ENCODE measurements around the gene FSTL4.

The FSTL4 gene

GRCh38 chr5:133612249-133612860 lies at the start of gene FSTL4:
Gene FSTL4 (minus strand): TSS chr5:133612541.
- DNase-seq (ENCODE audit: insufficient read length, low spot score) = no peak
- FAIRE-seq = no peak

GRCh38 chr5:133661389-133661788 lies 49.0 kb upstream of the FSTL4 start:
- DNase-seq (ENCODE audit: insufficient read length, low spot score) (no peak), FAIRE-seq (no peak)

- no peak for DNase-seq (ENCODE audit: insufficient read length, low spot score)
- no peak for FAIRE-seq
These were observed 46.0 kb upstream of the FSTL4 start for GRCh38 chr5:133658327-133658726.

- DNase-seq (ENCODE audit: insufficient read length, low spot score) (no peak), FAIRE-seq (no peak)
These were observed 44.7 kb upstream of the FSTL4 start for GRCh38 chr5:133657036-133657435.

- FAIRE-seq (no peak), DNase-seq (ENCODE audit: insufficient read length, low spot score) (no peak)
These were observed 43.6 kb upstream of the FSTL4 start for GRCh38 chr5:133655966-133656365.

GRCh38 chr5:133653760-133654049 lies 41.4 kb upstream of the FSTL4 start:
- no peak for FAIRE-seq

GRCh38 chr5:133652951-133653759 lies 40.8 kb upstream of the FSTL4 start:
- FAIRE-seq = no peak
- no peak for DNase-seq (ENCODE audit: insufficient read length, low spot score)

More at GRCh38 chr5:133653760-133654049, 41.4 kb upstream of the FSTL4 start:
- DNase-seq (ENCODE audit: insufficient read length, low spot score) = no peak

- DNase-seq (ENCODE audit: insufficient read length, low spot score) (no peak), FAIRE-seq (no peak)
These were observed 31.9 kb upstream of the FSTL4 start for GRCh38 chr5:133644000-133644865.

- no peak for FAIRE-seq
- no peak for DNase-seq (ENCODE audit: insufficient read length, low spot score)
These were observed 31.0 kb upstream of the FSTL4 start for GRCh38 chr5:133643365-133643764.

GRCh38 chr5:133642153-133642722 lies 29.9 kb upstream of the FSTL4 start:
- DNase-seq (ENCODE audit: insufficient read length, low spot score) (no peak), FAIRE-seq (no peak)

GRCh38 chr5:133641683-133642082 lies 29.3 kb upstream of the FSTL4 start:
- FAIRE-seq (no peak), DNase-seq (ENCODE audit: insufficient read length, low spot score) (no peak)

- FAIRE-seq = no peak
- no peak for DNase-seq (ENCODE audit: insufficient read length, low spot score)
These were observed 27.6 kb upstream of the FSTL4 start for GRCh38 chr5:133639850-133640528.

GRCh38 chr5:133638436-133638835 lies 26.1 kb upstream of the FSTL4 start:
- DNase-seq (ENCODE audit: insufficient read length, low spot score) = no peak
- FAIRE-seq = no peak

GRCh38 chr5:133637206-133637605 lies 24.9 kb upstream of the FSTL4 start:
- FAIRE-seq = no peak
- no peak for DNase-seq (ENCODE audit: insufficient read length, low spot score)

GRCh38 chr5:133635051-133635450 lies 22.7 kb upstream of the FSTL4 start:
- peak; percentile 35 for DNase-seq (ENCODE audit: insufficient read length, low spot score)
- FAIRE-seq = no peak

- FAIRE-seq (no peak), DNase-seq (ENCODE audit: insufficient read length, low spot score) (no peak)
These were observed 14.8 kb upstream of the FSTL4 start for GRCh38 chr5:133627180-133627579.

GRCh38 chr5:133624316-133624715 lies 12.0 kb upstream of the FSTL4 start:
- FAIRE-seq (no peak), DNase-seq (ENCODE audit: insufficient read length, low spot score) (no peak)

GRCh38 chr5:133618141-133618540 lies 5.8 kb upstream of the FSTL4 start:
- no peak for FAIRE-seq
- no peak for DNase-seq (ENCODE audit: insufficient read length, low spot score)

- DNase-seq (ENCODE audit: insufficient read length, low spot score) (no peak), FAIRE-seq (no peak)
These were observed 1.4 kb upstream of the FSTL4 start for GRCh38 chr5:133613743-133614142.

GRCh38 chr5:133613184-133613583 lies 843 bp upstream of the FSTL4 start:
- no peak for FAIRE-seq
- no peak for DNase-seq (ENCODE audit: insufficient read length, low spot score)

Measured in HTR-8/SVneo (cell line).